HEK293T (cell line): ENCODE data around the gene RAC2.

ENCODE experiments used
- CTCF ChIA-PET: fragments of 350-600 bp; formaldehyde crosslinking; extraction: SDS; loops from one replicate; lab custom pipeline; 2021; ENCODE audit warnings: antibody characterized with exemption, inconsistent platforms; lab: Yijun Ruan, JAX
- POLR2A ChIA-PET: fragments of 350-600 bp; formaldehyde crosslinking; extraction: SDS; loops from one replicate; lab custom pipeline; 2020; ENCODE audit warnings: antibody characterized with exemption, inconsistent platforms; lab: Yijun Ruan, JAX
- DNase-seq: peaks from one replicate; pipeline ENCODE4 v3.0.0; 2012; ENCODE audit warnings: mixed read lengths; ENCODE audit errors: extremely low spot score
- ARNT ChIP-seq: fragments of 450-650 bp; IDR thresholded peaks from 2 replicates; pipeline ENCODE4 v1.6.1; 2017; ENCODE audit warnings: mild to moderate bottlenecking
- BHLHE40 ChIP-seq: fragments of 450-650 bp; IDR thresholded peaks from 2 replicates; pipeline ENCODE4 v1.6.1; 2016; ENCODE audit warnings: mild to moderate bottlenecking, moderate library complexity, borderline replicate concordance
- CTBP1 ChIP-seq: fragments of 450-650 bp; IDR thresholded peaks from 2 replicates; pipeline ENCODE4 v1.6.1; 2016; ENCODE audit warnings: borderline replicate concordance
- ELF4 ChIP-seq: fragments of 450-650 bp; IDR thresholded peaks from 2 replicates; pipeline ENCODE4 v1.6.1; 2017; ENCODE audit warnings: antibody characterized with exemption
- FOXA1 ChIP-seq: fragments of 450-650 bp; IDR thresholded peaks from 2 replicates; pipeline ENCODE4 v1.6.1; 2016; ENCODE audit warnings: mild to moderate bottlenecking
- FOXK2 ChIP-seq: fragments of 450-650 bp; IDR thresholded peaks from 2 replicates; pipeline ENCODE4 v1.6.1; 2016; ENCODE audit warnings: mild to moderate bottlenecking
- FOXM1 ChIP-seq: fragments of 450-650 bp; IDR thresholded peaks from 2 replicates; pipeline ENCODE4 v1.6.1; 2017; ENCODE audit warnings: mild to moderate bottlenecking, borderline replicate concordance
- HDGF ChIP-seq: fragments of 450-650 bp; IDR thresholded peaks from 2 replicates; pipeline ENCODE4 v1.6.1; 2017; ENCODE audit warnings: antibody characterized with exemption, borderline replicate concordance
- L3MBTL2 ChIP-seq: fragments of 450-650 bp; conservative IDR thresholded peaks from 2 replicates; pipeline ENCODE4 v1.6.1; 2016; ENCODE audit warnings: mild to moderate bottlenecking
- LEF1 ChIP-seq: fragments of 450-650 bp; IDR thresholded peaks from 2 replicates; pipeline ENCODE4 v1.6.1; 2017; ENCODE audit warnings: mild to moderate bottlenecking, borderline replicate concordance
- NFRKB ChIP-seq: fragments of 450-650 bp; IDR thresholded peaks from 2 replicates; pipeline ENCODE4 v1.6.1; 2016; ENCODE audit warnings: mild to moderate bottlenecking, moderate library complexity
- PKNOX1 ChIP-seq: fragments of 450-650 bp; IDR thresholded peaks from 2 replicates; pipeline ENCODE4 v1.6.1; 2016
- SP1 ChIP-seq: fragments of 450-650 bp; IDR thresholded peaks from 2 replicates; pipeline ENCODE4 v1.6.1; 2017
- SUZ12 ChIP-seq: fragments of 450-650 bp; IDR thresholded peaks from 2 replicates; pipeline ENCODE4 v1.6.1; 2016; ENCODE audit warnings: mild to moderate bottlenecking
- TARDBP ChIP-seq: fragments of 450-650 bp; IDR thresholded peaks from 2 replicates; pipeline ENCODE4 v1.6.1; 2016
- ZNF384 ChIP-seq: fragments of 450-650 bp; IDR thresholded peaks from 2 replicates; pipeline ENCODE4 v1.6.1; 2016

RAC2 gene

GRCh38 chr22:37240941-37241320 lies 3.1 kb downstream of the RAC2 start:
- ChIA-PET CTCF (no interaction called here), POLR2A (no interaction called here)
- DNase-seq: no peak
- TF ChIP-seq FOXM1 (no peak), L3MBTL2 (no peak)

GRCh38 chr22:37240240-37240940 lies 3.7 kb downstream of the RAC2 start:
- ChIA-PET CTCF (no interaction called here), POLR2A (no interaction called here)
- DNase-seq: no peak
- no peak for TF ChIP-seq PKNOX1
- TF ChIP-seq ZNF384: no peak
- no peak for TF ChIP-seq HDGF
- TF ChIP-seq LEF1: no peak
- no peak for TF ChIP-seq SUZ12
- TF ChIP-seq FOXK2: no peak
- TF ChIP-seq SP1: no peak
- no peak for TF ChIP-seq TARDBP
- TF ChIP-seq BHLHE40: no peak
- TF ChIP-seq FOXA1: no peak
- no peak for TF ChIP-seq ELF4
- TF ChIP-seq L3MBTL2: no peak
- TF ChIP-seq CTBP1: no peak
- no peak for TF ChIP-seq FOXM1
- TF ChIP-seq ARNT: no peak
- no peak for TF ChIP-seq NFRKB

- CTCF ChIA-PET: interaction anchor here (1.2 kb wide), 1 partner anchor 8 kb away, joined by 3 read pairs; no protein-coding TSS in a partner anchor
- DNase-seq: no peak
- TF ChIP-seq CTBP1: no peak
- TF ChIP-seq BHLHE40: no peak
- no peak for TF ChIP-seq FOXM1
- TF ChIP-seq L3MBTL2: no peak
- no peak for TF ChIP-seq ZNF384
- no peak for TF ChIP-seq NFRKB
- TF ChIP-seq FOXA1: no peak
- no peak for TF ChIP-seq ELF4
- no peak for TF ChIP-seq LEF1
- TF ChIP-seq HDGF: no peak
- TF ChIP-seq SP1: no peak
- POLR2A ChIA-PET: interaction anchor here (0.9 kb wide), 1 partner anchor 73 kb away, joined by 3 read pairs; no protein-coding TSS in a partner anchor
These were observed 4.5 kb downstream of the RAC2 start for GRCh38 chr22:37239336-37240239.

- no peak for DNase-seq
- TF ChIP-seq L3MBTL2 (no peak), FOXM1 (no peak)
- CTCF ChIA-PET: interaction anchor here (0.6 to 1.2 kb wide), 4 partner anchors 10 to 692 kb away, joined by 3 to 5 read pairs (median 3); no protein-coding TSS in a partner anchor
- POLR2A ChIA-PET: interaction anchor here (0.5 kb wide), 1 partner anchor 152 kb away, joined by 3 read pairs; no protein-coding TSS in a partner anchor
These were observed 6.4 kb downstream of the RAC2 start for GRCh38 chr22:37237371-37238268.

GRCh38 chr22:37235897-37236607 lies 8.0 kb downstream of the RAC2 start:
- TF ChIP-seq FOXM1 (no peak), TARDBP (no peak), ELF4 (no peak), ZNF384 (no peak), CTBP1 (no peak), LEF1 (no peak), L3MBTL2 (no peak), SP1 (no peak), SUZ12 (no peak), HDGF (no peak), BHLHE40 (no peak), NFRKB (no peak), PKNOX1 (no peak), FOXK2 (no peak), FOXA1 (no peak), ARNT (no peak)
- no peak for DNase-seq
- ChIA-PET CTCF (no interaction called here), POLR2A (no interaction called here)
